Measurements from ENCODE around the gene DGUOK.
A peak's percentile ranks its signal among the peaks of the same experiment; 100 is the strongest.

Gene DGUOK

DNA sequence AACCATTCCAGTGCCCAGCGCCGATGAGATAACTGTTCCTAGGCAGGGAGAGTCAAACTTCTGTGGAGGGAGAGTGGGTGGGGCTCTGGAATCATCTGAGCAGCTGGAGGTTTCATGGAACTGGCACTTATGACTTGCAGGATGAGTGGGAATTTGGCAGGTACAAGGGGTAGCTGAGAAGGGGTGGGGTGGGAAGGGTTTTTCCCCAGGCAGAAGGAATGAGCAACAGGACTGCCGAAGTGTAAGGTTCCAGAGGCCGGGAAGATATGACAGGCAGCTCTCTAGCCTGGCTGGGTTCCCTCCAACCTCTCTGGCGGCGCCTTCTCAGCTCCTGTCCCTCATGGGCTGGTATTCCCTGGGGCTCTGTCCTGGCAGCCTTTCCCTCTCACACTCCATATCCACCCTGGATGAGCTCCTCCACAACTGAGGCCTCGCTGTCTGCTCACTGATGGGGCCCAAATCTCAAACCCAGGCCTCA, 55.5 kb downstream of the DGUOK start:
- Mint-ChIP-seq H3K4me3 (no peak overlapping the region), H3K4me1 (peaks cover 55% of the 10 kb centered on the region), H3K9me3 (no peaks in the 10 kb centered on the region), H3K36me3 (ENCODE audit: insufficient read depth) (peaks cover 13% of the 10 kb centered on the region), H3K27me3 (no peaks in the 10 kb centered on the region), H3K27ac (ENCODE audit: low read depth) (no peak overlapping the region)
- no peak for DNase-seq (ENCODE audit: low spot score in 2 of 2)
- ATAC-seq (replicated peaks; ENCODE audit: extremely low read depth, poor library complexity, severe bottlenecking), result no peak

DNA sequence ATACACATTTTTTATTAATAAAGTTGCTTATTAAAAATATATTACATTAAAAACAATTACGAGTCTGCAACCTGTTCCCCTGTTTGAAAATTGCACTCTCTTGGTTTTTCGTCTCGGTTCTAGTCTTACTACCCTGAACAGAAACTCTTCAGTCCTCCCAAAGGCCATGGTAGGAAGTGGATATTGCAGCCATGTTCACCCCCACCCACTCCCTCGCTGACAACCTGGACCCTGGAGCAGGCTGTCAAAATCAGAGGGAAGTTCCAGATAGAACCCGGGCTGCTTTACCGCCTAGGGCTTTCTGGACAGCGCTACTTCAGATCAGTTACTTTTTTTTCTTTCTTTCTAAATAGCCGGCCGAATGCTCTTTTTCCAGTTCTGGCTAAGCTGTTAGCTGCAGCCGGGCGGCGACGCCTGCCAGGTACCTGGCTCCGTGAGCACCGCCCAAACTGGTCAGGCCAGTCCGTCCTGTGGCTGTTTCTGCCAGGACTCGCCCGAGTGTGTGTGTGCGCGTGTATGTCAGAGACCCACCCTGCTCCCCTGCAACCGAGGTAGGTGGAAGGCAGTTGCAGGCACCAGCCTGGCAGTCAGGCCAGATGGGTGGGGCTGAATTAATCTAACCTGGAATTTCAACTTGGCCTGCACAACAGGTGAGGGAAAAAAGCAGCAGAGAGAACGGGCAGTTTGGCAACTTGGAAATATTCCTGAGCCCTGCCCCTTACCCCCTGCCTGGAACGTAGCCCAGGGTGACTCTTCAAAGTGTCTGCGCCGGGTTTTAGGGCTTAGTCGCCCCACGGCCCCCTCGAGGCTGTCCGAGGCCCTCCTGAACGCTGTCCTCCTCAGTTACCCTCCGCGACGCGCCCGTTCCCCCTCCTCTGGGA, 56.9 kb downstream of the DGUOK start:
- Mint-ChIP-seq H3K4me1 (peaks cover 69% of the 10 kb centered on the region), H3K4me3 (peak overlapping the region; percentile 76), H3K9me3 (no peaks in the 10 kb centered on the region), H3K36me3 (ENCODE audit: insufficient read depth) (peaks cover 16% of the 10 kb centered on the region), H3K27ac (ENCODE audit: low read depth) (peak overlapping the region; percentile 86), H3K27me3 (no peaks in the 10 kb centered on the region)
- DNase-seq (ENCODE audit: low spot score in 2 of 2) (no peak), ATAC-seq (replicated peaks; ENCODE audit: extremely low read depth, poor library complexity, severe bottlenecking) (no peak)

DNA sequence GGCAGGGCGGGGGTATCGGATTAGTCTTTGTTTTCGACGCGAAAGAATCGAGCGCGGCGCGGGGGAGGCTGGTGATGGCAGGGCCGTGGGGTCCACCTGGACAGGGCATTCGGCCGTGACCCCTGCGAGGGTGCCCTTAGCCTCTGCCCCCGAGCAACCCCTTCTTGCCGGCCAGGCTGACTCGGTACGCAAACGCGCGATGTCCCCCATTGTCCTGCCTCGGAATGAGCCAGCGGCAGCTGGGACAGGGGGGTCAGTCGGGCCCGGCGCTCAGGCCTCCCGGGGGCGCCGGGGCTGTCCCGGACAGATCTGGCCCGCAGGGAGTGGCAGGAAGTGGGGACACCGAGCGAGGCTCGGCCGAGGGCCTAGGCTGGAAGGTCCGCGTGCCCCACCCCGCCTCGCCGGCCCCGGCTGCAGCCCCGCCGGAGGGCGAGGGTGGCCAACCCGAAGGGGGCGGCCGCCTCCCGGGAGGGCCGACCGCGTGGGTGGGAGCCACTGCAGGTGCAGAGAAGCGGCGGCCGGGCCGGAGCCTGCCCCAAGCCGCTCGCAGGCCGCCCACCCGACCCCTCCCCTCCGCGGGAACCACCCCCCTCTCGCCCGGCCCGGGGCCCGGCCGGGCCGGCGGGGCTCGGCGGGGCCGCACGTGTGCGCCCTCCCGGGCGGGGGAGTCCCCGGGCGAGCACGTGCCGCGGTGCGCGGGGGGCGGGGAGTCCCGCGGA, 57.7 kb downstream of the DGUOK start, which contains the start of gene TET3:
Gene TET3 (plus strand): TSS at position 708 of the 719 bp plus-strand sequence. CDS start 1,494 bp downstream, outside the sequence.
- H3K9me3 Mint-ChIP-seq, result no peaks in the 10 kb centered on the region

DNA sequence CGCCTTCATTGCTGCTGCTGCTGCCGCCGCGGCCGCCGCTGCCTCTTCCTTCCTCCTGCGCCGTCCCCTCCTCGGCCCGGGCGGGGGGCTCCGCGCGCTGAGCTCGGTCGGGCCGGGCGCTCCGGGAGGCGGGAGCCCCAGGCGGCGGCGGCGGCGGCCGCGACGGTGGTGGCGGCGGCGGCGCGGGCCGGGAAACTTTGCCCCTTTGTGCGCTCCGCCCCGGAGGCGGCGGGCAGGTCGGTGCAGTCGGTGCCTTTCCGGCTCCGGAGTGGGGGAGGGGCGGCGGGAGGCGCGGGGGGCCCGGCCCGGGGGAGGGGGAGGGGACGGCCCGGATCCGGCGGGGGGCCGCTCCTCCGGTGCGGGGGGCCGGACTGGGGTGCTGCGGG, 58.2 kb downstream of the DGUOK start:
- peak overlapping the region; percentile 32 for H3K4me3 Mint-ChIP-seq
- peak; percentile 53 to 54 for DNase-seq (ENCODE audit: low spot score in 2 of 2)

More for the DNA sequence above, 57.7 kb downstream of the DGUOK start, which contains the start of gene TET3:
- Mint-ChIP-seq H3K27me3 (no peaks in the 10 kb centered on the region), H3K36me3 (ENCODE audit: insufficient read depth) (peaks cover 16% of the 10 kb centered on the region), H3K4me1 (peaks cover 66% of the 10 kb centered on the region), H3K27ac (ENCODE audit: low read depth) (peak within 1 kb of the TSS; percentile 86), H3K4me3 (peak within 1 kb of the TSS; percentile 88)
- DNase-seq (ENCODE audit: low spot score in 2 of 2) (no peak), ATAC-seq (replicated peaks; ENCODE audit: extremely low read depth, poor library complexity, severe bottlenecking) (peak; percentile 59)

DNA sequence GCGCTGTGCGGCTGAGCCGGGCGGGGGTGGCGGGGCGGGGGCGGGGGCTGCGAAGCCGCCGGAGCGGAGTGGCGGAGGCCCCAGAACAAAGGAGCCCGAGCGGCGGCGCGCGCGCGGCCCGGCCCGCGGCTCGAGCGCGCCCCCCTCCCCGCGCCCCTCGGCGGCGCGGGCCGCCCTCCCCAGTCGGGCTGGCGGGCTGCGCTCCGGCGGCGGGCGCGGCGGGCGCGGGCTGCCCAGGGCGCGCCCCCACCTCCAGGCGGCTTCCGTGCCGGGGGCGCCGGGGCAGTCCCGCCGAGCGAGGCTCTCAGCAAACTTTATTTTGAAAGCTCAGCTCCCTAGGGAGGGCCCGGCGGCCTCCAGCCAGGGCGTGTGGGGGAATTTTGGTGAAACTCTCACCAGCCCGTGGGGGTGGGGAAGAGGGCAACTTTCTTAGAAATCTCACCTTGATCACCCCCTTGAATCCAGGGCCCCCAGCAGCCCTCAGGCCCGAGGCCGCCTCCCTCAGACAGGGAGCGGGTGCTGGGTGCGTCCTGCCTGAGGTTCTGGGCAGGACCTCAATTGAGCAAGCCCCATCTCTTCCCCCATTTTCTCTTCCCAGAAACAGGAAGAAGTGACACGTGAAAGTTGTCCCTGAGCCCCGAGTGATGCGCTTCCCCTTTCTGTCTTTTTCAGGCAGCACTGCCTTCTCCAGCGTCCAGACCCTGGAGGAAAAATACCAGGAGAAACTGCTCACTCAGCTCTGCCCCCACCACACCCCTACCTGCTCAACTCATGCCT, 58.8 kb downstream of the DGUOK start:
- H3K27ac Mint-ChIP-seq (ENCODE audit: low read depth), result peak overlapping the region; percentile 85
- H3K4me3 Mint-ChIP-seq, result peak overlapping the region; percentile 88
- peak in 1 of 2 donors; percentile 31 for DNase-seq (ENCODE audit: low spot score in 2 of 2)
- H3K9me3 Mint-ChIP-seq, result no peaks in the 10 kb centered on the region
- H3K27me3 Mint-ChIP-seq, result no peaks in the 10 kb centered on the region
- H3K4me1 Mint-ChIP-seq, result peaks cover 66% of the 10 kb centered on the region
- peak; percentile 26 for ATAC-seq (replicated peaks; ENCODE audit: extremely low read depth, poor library complexity, severe bottlenecking)
- peaks cover 15% of the 10 kb centered on the region for H3K36me3 Mint-ChIP-seq (ENCODE audit: insufficient read depth)

More for the DNA sequence above, 58.2 kb downstream of the DGUOK start:
- Mint-ChIP-seq H3K27ac (ENCODE audit: low read depth) (no peak overlapping the region), H3K4me1 (peaks cover 66% of the 10 kb centered on the region), H3K9me3 (no peaks in the 10 kb centered on the region), H3K27me3 (no peaks in the 10 kb centered on the region), H3K36me3 (ENCODE audit: insufficient read depth) (peaks cover 16% of the 10 kb centered on the region)
- ATAC-seq (replicated peaks; ENCODE audit: extremely low read depth, poor library complexity, severe bottlenecking), result peak; percentile 5

DNA sequence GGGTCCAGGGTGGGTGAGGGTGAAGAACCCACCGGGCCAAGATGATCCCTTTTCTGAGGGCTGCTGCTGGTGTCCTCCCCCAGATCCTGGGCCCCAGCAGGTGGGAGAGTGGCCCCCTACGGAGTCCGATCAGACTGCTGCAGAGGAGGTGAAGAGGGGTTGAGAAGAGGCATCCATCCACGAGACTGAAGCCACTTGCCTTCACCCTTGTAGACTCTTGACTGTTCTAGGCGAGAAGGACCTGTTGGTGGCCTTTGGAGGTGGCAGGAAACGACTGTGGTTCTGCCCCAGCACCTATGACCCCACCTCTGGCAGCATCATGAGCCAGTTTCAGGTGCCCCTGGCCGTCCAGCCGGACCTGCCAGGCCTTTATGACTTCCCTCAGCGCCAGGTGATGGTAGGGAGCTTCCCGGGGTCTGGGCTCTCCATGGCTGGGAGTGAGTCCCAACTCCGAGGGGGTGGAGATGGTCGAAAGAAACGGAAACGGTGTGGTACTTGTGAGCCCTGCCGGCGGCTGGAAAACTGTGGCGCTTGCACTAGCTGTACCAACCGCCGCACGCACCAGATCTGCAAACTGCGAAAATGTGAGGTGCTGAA, 59.5 kb downstream of the DGUOK start:
- peak; percentile 15 for ATAC-seq (replicated peaks; ENCODE audit: extremely low read depth, poor library complexity, severe bottlenecking)
- peak overlapping the region; percentile 88 for H3K4me3 Mint-ChIP-seq
- H3K27me3 Mint-ChIP-seq, result no peaks in the 10 kb centered on the region
- DNase-seq (ENCODE audit: low spot score in 2 of 2), result peak in 1 of 2 donors; percentile 15
- peaks cover 62% of the 10 kb centered on the region for H3K4me1 Mint-ChIP-seq
- H3K9me3 Mint-ChIP-seq, result no peaks in the 10 kb centered on the region
- H3K36me3 Mint-ChIP-seq (ENCODE audit: insufficient read depth), result peaks cover 17% of the 10 kb centered on the region
- H3K27ac Mint-ChIP-seq (ENCODE audit: low read depth), result peak overlapping the region; percentile 85

DNA sequence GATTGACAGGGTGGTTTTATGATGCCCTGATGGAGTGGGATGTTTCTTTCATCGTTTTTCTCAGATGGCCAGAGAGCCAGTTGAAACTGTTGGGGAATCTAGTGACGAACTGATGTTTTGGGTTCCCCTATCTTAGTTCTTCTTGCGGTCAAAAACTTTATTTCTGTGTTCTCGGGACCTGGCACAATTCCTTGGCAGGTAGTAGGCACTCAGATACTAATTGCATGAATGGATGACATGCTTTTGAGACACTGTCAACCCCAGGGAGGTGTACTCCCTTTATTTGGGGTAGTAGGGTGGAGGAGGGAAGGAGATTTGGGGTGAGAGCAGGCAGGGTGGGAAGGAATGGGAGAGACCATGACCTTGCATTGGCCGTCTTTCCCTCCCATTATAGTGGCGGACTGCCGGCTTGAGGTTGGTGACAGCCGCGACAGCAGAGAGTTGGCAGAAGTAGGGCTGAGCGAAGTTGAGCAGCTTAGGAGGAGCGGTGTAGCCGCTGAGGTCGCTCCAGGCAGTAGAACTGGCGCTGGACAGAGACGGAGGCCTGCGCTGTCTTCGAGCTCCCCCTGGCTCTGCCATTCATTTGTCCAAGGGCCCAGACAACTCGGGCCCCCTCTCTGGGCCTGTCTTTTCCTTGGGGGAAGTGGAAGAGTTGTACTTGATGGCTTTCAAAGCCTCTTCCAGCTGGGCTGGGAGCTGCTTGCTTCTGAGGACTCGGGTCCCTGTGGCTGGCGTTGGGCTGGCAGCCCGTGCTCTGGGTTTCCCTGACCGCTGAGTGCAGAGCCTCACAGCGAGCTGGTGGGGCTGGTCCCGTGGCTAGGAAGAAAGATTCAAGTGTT, 60.6 kb downstream of the DGUOK start:
- ATAC-seq (replicated peaks; ENCODE audit: extremely low read depth, poor library complexity, severe bottlenecking) (peak; percentile 50), DNase-seq (ENCODE audit: low spot score in 2 of 2) (peak in 1 of 2 donors; percentile 13)
- H3K4me1 Mint-ChIP-seq, result peaks cover 63% of the 10 kb centered on the region
- H3K27me3 Mint-ChIP-seq, result no peaks in the 10 kb centered on the region
- peak overlapping the region; percentile 88 for H3K4me3 Mint-ChIP-seq
- peaks cover 19% of the 10 kb centered on the region for H3K36me3 Mint-ChIP-seq (ENCODE audit: insufficient read depth)
- no peaks in the 10 kb centered on the region for H3K9me3 Mint-ChIP-seq
- peak overlapping the region; percentile 85 for H3K27ac Mint-ChIP-seq (ENCODE audit: low read depth)

DNA sequence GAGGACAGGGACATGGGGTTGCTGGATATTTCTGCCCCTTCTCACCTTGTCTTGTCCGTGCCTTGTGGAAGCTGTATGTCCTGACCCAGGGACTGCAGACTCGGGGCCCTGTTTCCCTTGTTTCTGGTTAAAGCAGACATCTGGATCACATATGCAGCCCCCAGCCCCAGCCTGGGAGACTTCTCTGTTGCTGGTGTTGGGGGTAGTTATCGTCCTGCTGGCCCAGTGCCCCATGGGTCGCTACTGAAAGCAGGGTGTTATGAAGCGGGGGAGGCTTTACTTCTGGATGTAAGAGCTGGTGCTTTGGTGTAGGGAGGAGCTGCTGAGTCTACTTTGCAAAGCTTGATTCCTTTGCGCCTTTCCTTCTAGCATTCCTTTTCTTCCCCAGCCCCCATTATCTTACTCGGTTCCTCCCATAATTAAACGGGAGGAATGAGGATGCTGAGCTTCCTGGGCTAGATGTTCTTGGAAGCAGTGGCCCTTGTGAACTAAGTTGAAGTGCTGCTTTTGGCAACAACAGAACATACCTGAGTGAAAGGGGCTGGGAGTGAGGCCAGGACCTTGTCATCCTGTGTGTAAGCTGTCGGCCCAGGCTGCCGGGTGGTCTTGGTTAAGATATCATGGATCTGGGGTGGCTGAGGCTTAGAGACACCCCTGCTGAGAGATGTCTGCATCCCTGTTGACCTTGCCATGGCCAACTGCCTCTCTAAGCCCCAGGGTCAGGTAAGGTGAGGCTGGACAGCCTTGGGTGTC, 61.4 kb downstream of the DGUOK start:
- Mint-ChIP-seq H3K27me3 (no peaks in the 10 kb centered on the region), H3K4me1 (peaks cover 66% of the 10 kb centered on the region)

DNA sequence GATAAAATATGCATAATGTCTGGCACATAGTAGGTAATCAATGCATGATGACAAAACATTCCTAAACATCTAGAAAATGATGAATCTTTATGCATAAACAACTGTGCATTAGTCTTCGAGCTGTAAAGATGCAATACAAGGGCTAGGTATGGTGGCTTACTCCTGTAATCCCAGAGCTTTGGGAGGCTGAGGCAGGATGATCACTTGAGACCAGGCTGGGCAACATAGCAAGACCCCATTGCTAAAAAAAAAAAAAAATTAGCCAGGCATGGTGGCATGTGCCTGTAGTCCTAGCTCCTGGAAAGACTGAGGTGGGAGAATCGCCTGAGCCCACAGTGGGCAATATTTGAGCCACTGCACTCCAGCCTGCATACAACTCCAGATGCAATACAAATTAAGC, 63.3 kb downstream of the DGUOK start:
- no peak for DNase-seq (ENCODE audit: low spot score in 2 of 2)
- H3K27me3 Mint-ChIP-seq, result no peaks in the 10 kb centered on the region
- no peak for ATAC-seq (replicated peaks; ENCODE audit: extremely low read depth, poor library complexity, severe bottlenecking)
- peaks cover 16% of the 10 kb centered on the region for H3K36me3 Mint-ChIP-seq (ENCODE audit: insufficient read depth)
- H3K9me3 Mint-ChIP-seq, result no peaks in the 10 kb centered on the region
- no peak overlapping the region for H3K4me3 Mint-ChIP-seq
- no peak overlapping the region for H3K27ac Mint-ChIP-seq (ENCODE audit: low read depth)
- peaks cover 70% of the 10 kb centered on the region for H3K4me1 Mint-ChIP-seq

More for the DNA sequence above, 61.4 kb downstream of the DGUOK start:
- no peak overlapping the region for H3K27ac Mint-ChIP-seq (ENCODE audit: low read depth)
- DNase-seq (ENCODE audit: low spot score in 2 of 2) (no peak), ATAC-seq (replicated peaks; ENCODE audit: extremely low read depth, poor library complexity, severe bottlenecking) (no peak)
- H3K9me3 Mint-ChIP-seq, result no peaks in the 10 kb centered on the region
- H3K36me3 Mint-ChIP-seq (ENCODE audit: insufficient read depth), result peaks cover 19% of the 10 kb centered on the region
- peak overlapping the region; percentile 88 for H3K4me3 Mint-ChIP-seq

DNA sequence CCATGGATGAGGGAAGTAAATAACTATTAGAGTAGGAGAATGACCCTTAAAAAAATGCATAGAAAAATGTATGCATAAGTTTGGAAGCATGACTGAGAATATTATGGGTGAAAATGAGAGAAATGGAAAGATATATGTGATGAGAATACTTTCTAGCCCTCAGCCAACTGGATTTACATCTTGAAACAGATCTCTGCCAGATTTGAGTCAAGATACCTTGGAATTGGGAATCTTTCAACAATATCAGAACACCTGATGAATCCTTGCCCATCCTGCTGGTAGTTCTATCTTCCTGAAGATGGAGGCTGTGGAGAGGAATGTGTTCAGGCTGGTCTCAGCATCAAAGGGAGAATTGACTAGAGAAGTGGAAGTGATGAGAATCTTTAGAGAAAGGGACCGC, 63.9 kb downstream of the DGUOK start:
- DNase-seq (ENCODE audit: low spot score in 2 of 2) (no peak), ATAC-seq (replicated peaks; ENCODE audit: extremely low read depth, poor library complexity, severe bottlenecking) (no peak)
- H3K27me3 Mint-ChIP-seq, result no peaks in the 10 kb centered on the region
- no peaks in the 10 kb centered on the region for H3K9me3 Mint-ChIP-seq
- peaks cover 16% of the 10 kb centered on the region for H3K36me3 Mint-ChIP-seq (ENCODE audit: insufficient read depth)
- H3K4me1 Mint-ChIP-seq, result peaks cover 73% of the 10 kb centered on the region
- no peak overlapping the region for H3K27ac Mint-ChIP-seq (ENCODE audit: low read depth)
- no peak overlapping the region for H3K4me3 Mint-ChIP-seq

DNA sequence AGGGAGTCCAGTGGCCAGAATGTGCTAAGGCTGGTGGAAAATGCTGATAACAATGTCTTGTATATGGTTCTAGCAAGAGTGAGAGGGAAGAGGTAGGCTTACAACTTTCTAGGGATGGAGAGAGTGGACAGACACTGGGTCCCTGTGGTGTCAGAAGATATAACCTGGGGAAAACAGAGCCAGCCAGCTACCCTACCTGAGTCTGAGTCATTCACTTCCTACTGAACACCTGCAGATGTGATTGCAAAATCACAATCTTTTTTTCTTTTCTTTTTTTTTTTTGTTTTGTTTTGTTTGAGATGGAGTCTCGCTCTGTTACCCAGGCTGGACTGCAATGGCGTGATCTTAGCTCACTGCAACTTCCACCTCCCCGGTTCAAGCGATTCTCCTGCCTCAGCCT, 65.4 kb downstream of the DGUOK start:
- no peak for DNase-seq (ENCODE audit: low spot score in 2 of 2)
- peak overlapping the region; percentile 27 for H3K27ac Mint-ChIP-seq (ENCODE audit: low read depth)
- peaks cover 61% of the 10 kb centered on the region for H3K4me1 Mint-ChIP-seq
- peaks cover 10% of the 10 kb centered on the region for H3K36me3 Mint-ChIP-seq (ENCODE audit: insufficient read depth)
- no peak for ATAC-seq (replicated peaks; ENCODE audit: extremely low read depth, poor library complexity, severe bottlenecking)
- no peaks in the 10 kb centered on the region for H3K27me3 Mint-ChIP-seq
- H3K4me3 Mint-ChIP-seq, result no peak overlapping the region
- H3K9me3 Mint-ChIP-seq, result no peaks in the 10 kb centered on the region

Data from central memory CD8-positive, alpha-beta T cell (primary cell).